ENCODE measurements around the gene PPP4R3C. TPM values are rescaled to one million over a fixed set of nuclear protein-coding genes. Genes with fewer than 3 reads are reported as not detected.

The PPP4R3C gene
- total RNA-seq, 4 donors from 2014 or later = not detected

DNA sequence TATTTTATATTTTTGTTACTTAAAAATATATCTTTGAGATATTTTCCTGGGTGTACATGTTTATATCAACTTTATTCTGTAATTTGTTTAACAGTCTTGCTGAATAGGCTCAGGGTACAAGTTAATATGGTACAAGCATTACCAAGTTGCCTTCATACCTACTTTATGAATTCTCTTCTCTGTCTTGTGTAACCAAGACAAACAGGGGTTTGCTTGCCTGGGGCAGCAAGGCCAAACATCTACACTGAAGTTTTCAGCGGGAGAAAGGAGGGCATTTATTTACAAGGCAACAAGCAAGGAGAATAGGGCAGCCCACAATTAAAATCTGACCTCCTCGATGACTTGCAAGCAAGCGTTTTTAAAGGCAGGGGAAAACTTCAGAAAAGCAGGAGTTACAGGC is 24.2 kb downstream of the PPP4R3C start:
- Histone ChIP-seq H3K4me3 (no peak overlapping the region), H3K36me3 (no peaks in the 10 kb centered on the region), H3K27ac (no peak overlapping the region), H3K9me3 (no peaks in the 10 kb centered on the region), H3K4me1 (no peaks in the 10 kb centered on the region), H3K27me3 (no peaks in the 10 kb centered on the region)
- intact Hi-C loops (cut with DNase I; ENCODE audit: low total_unique reads) = no loop called here
- TF ChIP-seq, protein P1, sequence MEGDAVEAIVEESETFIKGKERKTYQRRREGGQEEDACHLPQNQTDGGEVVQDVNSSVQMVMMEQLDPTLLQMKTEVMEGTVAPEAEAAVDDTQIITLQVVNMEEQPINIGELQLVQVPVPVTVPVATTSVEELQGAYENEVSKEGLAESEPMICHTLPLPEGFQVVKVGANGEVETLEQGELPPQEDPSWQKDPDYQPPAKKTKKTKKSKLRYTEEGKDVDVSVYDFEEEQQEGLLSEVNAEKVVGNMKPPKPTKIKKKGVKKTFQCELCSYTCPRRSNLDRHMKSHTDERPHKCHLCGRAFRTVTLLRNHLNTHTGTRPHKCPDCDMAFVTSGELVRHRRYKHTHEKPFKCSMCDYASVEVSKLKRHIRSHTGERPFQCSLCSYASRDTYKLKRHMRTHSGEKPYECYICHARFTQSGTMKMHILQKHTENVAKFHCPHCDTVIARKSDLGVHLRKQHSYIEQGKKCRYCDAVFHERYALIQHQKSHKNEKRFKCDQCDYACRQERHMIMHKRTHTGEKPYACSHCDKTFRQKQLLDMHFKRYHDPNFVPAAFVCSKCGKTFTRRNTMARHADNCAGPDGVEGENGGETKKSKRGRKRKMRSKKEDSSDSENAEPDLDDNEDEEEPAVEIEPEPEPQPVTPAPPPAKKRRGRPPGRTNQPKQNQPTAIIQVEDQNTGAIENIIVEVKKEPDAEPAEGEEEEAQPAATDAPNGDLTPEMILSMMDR (IDR thresholded peaks at IDR 0.05) = no peak
- no peak for TF ChIP-seq POLR2A (IDR thresholded peaks at IDR 0.05)
- DNase-seq = no peak

DNA sequence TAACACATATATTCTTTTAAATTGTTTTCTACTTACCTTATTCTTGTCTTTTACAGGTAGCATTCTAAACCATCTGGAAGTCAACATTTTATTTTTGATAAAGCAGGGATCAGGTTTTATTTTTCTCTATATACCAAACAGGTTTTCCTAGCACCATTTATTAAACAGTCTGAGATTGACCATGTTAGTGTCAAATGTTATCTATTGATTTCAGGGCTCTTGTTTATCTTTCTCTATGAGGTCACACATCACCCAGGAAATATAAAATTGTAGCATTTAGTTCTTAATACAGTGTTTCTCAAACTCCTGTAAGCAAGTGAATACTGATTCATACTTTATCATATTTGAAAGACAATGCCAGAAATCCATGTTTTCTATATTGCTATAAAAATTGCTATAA is 28.1 kb downstream of the PPP4R3C start:
- no peaks in the 10 kb centered on the region for H3K4me1 ChIP-seq
- TF ChIP-seq POLR2A (IDR thresholded peaks at IDR 0.05) = no peak
- TF ChIP-seq, protein P1 (IDR thresholded peaks at IDR 0.05) = no peak
- DNase-seq = no peak
- intact Hi-C loops (cut with DNase I; ENCODE audit: low total_unique reads) = no loop called here
- H3K27me3 ChIP-seq = no peaks in the 10 kb centered on the region
- H3K4me3 ChIP-seq = no peak overlapping the region
- no peaks in the 10 kb centered on the region for H3K9me3 ChIP-seq
- no peaks in the 10 kb centered on the region for H3K36me3 ChIP-seq
- H3K27ac ChIP-seq = no peak overlapping the region

Other genes with a start within 250 kb of the PPP4R3C start
- not detected for gene DCAF8L2, start 127.0 kb upstream of the PPP4R3C start, total RNA-seq

Measured in uterus (tissue), 4 donors.